LNCaP clone FGC (cell line): ENCODE results near the gene NUDT9.

Source experiments
- DNase-seq: peaks from one replicate; pipeline ENCODE4 v3.0.0-alpha.2; 2011; ENCODE audit warnings: low read depth
- H3K4me3 ChIP-seq: 2 replicates; pipeline ENCODE4 v1.5.1; 2011; ENCODE audit warnings: mild to moderate bottlenecking, low read depth, low read length, control low read depth
- CTCF ChIP-seq: IDR thresholded peaks from 2 replicates; pipeline ENCODE4 v1.5.1; 2012; ENCODE audit warnings: mild to moderate bottlenecking; ENCODE audit not compliant: control insufficient read depth, insufficient read depth; ENCODE audit errors: extremely low read depth

NUDT9 gene

GRCh38 chr4:87499403-87500091 is 77.2 kb downstream of the NUDT9 start:
- TF ChIP-seq CTCF, result no peak
- H3K4me3 ChIP-seq, result no peak overlapping the region
- DNase-seq, result peak; percentile 61

- no peak overlapping the region for H3K4me3 ChIP-seq
- DNase-seq, result no peak
- TF ChIP-seq CTCF, result no peak
Observed at GRCh38 chr4:87500092-87500462, 77.7 kb downstream of the NUDT9 start.

GRCh38 chr4:87502580-87503238 is 80.3 kb downstream of the NUDT9 start:
- peak; percentile 81 for DNase-seq
- H3K4me3 ChIP-seq, result no peak overlapping the region
- no peak for TF ChIP-seq CTCF

GRCh38 chr4:87505862-87506261 is 83.5 kb downstream of the NUDT9 start:
- no peak overlapping the region for H3K4me3 ChIP-seq
- TF ChIP-seq CTCF, result peak; percentile 38; the same call in 1 of the 2 replicates
- DNase-seq, result no peak

GRCh38 chr4:87506974-87507701 is 84.8 kb downstream of the NUDT9 start:
- H3K4me3 ChIP-seq, result no peak overlapping the region
- DNase-seq, result no peak
- TF ChIP-seq CTCF, result no peak
